Muscle of leg (tissue), 11 donors: Measurements from ENCODE around the gene CUL5. TPM values are rescaled to one million over a fixed set of nuclear protein-coding genes. Genes with fewer than 3 reads are reported as not detected.
"Not testable (repeated sequence)": the region's sequence is repeated elsewhere in the genome, so short reads cannot be mapped to it uniquely, and the experiment has no call there.

Experiments
- DNase-seq: peaks from one replicate; pipeline ENCODE4 v3.0.0; 2013
- H3K27ac ChIP-seq: one replicate; pipeline ENCODE4 v1.5.1; 2013; ENCODE audit warnings: mild to moderate bottlenecking, low read length, control low read depth
- H3K27me3 ChIP-seq: one replicate; pipeline ENCODE4 v1.6.1; 2013; ENCODE audit warnings: low read length; ENCODE audit not compliant: control insufficient read depth, insufficient read depth
- H3K36me3 ChIP-seq: one replicate; pipeline ENCODE4 v1.6.1; 2013; ENCODE audit warnings: low read length; ENCODE audit not compliant: control insufficient read depth, insufficient read depth
- H3K4me1 ChIP-seq: one replicate; pipeline ENCODE4 v1.6.1; 2013; ENCODE audit warnings: low read length; ENCODE audit not compliant: control insufficient read depth, insufficient read depth
- H3K4me3 ChIP-seq: one replicate; pipeline ENCODE4 v1.5.1; 2013; ENCODE audit warnings: low read length, control low read depth
- H3K9me3 ChIP-seq: replicated peaks from 2 replicates; pipeline ENCODE4 v1.6.1; 2013; ENCODE audit warnings: low read depth, low read length; ENCODE audit not compliant: control insufficient read depth
- WGBS: methylation state at CpG from one replicate; pipeline ENCODE4 v1.1.5; 2013; ENCODE audit warnings: missing lambda C conversion rate; ENCODE audit not compliant: insufficient coverage; 5-methylcytosine and 5-hydroxymethylcytosine counted together
- polyA plus RNA-seq, 8 donors: library from polyadenylated mRNA; unstranded; fragments of 120-200 nt; gene quantifications; one replicate each; pipeline versions ENCODE4 v1.2.1 to v1.2.3, GENCODE V29; 2013; ENCODE audit warnings: inconsistent platforms in 1 of 8, low replicate concordance in 1 of 8; ENCODE audit not compliant: insufficient read length in 8 of 8, insufficient read depth in 1 of 8
- total RNA-seq: library from RNA; stranded (reverse); fragments of 120-200 nt; gene quantifications from one replicate; pipeline ENCODE4 v1.2.4, GENCODE V29; 2013

Gene CUL5
- total and polyA plus RNA-seq, 9 donors = 17.2 to 33.8 (median 25.3) TPM

DNA sequence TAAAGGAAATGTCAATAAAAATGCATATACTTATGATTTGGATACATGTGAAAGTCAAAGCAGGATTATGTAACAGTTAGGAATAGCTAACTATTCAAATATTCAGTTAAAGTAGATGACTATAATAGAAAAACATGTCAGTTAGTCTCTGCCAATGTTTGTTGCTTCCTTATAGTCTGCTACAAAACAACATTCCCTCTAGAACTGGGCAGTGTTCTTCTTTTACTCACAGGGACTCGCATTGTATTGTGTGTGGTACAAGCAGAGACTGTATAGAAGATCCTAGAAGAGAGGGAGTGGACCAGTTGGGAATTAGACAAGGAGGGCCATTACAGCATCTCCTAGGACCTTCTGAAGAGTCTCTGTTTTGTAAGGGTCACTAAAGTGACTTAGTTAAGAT, 123.3 kb downstream of the CUL5 start:
- Histone ChIP-seq H3K9me3 (no peaks in the 10 kb centered on the region), H3K27ac (no peak overlapping the region), H3K4me1 (no peaks in the 10 kb centered on the region), H3K4me3 (no peak overlapping the region), H3K27me3 (no peaks in the 10 kb centered on the region), H3K36me3 (peaks cover 19% of the 10 kb centered on the region)
- no peak for DNase-seq
- whole genome bisulfite sequencing = no CpG with 5 or more reads among the region's 1 CpG

- not testable (repeated sequence) for H3K4me1 ChIP-seq, H3K9me3 ChIP-seq, H3K4me3 ChIP-seq, DNase-seq, H3K27ac ChIP-seq, H3K27me3 ChIP-seq
- H3K36me3 ChIP-seq = peaks cover 20% of the 10 kb centered on the region
- whole genome bisulfite sequencing = no CpG with 5 or more reads among the region's 2 CpGs
These were observed 124.4 kb downstream of the CUL5 start for GRCh38 chr11:108132993-108133538.

DNA sequence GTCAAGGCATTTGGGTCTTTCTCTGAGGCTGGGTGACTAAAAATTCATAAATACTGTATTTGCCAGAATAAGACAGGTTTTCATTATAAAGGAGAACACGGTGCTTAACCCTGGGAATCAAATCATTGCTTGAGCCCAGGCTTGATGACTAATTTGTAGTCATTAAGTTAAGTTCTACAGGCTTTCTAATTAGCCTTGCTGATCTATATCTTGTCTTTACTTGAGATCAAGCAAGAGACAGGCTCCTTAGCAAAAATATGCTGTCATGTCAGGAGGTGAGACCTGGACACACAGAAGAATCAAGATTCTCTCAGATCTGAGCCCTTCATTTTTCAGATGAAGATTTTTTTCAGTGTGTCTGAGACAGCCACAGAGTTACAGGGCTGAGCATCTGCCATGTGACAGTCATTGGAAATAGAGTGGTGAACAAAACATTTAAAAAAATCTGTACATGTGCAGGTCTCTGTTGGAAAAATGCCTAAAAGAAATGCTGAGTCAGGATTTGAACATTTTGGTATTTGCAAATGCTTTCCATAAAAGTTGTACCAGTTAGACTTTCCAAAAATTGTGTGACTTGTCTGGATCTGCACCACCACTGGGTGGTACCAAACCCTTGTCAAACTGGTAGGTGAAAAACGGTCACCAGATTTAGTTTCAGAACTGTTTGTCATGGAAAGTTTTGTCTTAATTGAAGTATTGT, 127.3 kb downstream of the CUL5 start:
- no peaks in the 10 kb centered on the region for H3K4me1 ChIP-seq
- DNase-seq = no peak
- H3K4me3 ChIP-seq = no peak overlapping the region
- WGBS = no CpG with 5 or more reads among the region's 2 CpGs
- no peaks in the 10 kb centered on the region for H3K9me3 ChIP-seq
- H3K36me3 ChIP-seq = peaks cover 27% of the 10 kb centered on the region
- no peaks in the 10 kb centered on the region for H3K27me3 ChIP-seq
- H3K27ac ChIP-seq = no peak overlapping the region

GRCh38 chr11:108137212-108137611, 128.5 kb downstream of the CUL5 start:
- 100% methylated on average over 1 of the region's 1 CpG for WGBS
- Histone ChIP-seq H3K27me3 (no peaks in the 10 kb centered on the region), H3K36me3 (peaks cover 33% of the 10 kb centered on the region), H3K9me3 (no peaks in the 10 kb centered on the region), H3K27ac (no peak overlapping the region), H3K4me1 (no peaks in the 10 kb centered on the region), H3K4me3 (no peak overlapping the region)
- DNase-seq = no peak

- peaks cover 47% of the 10 kb centered on the region for H3K36me3 ChIP-seq
- H3K9me3 ChIP-seq = no peaks in the 10 kb centered on the region
- 92% methylated on average over 7 of the region's 7 CpGs for WGBS
- H3K4me3 ChIP-seq = no peak overlapping the region
- DNase-seq = no peak
- H3K27me3 ChIP-seq = no peaks in the 10 kb centered on the region
- no peak overlapping the region for H3K27ac ChIP-seq
- no peaks in the 10 kb centered on the region for H3K4me1 ChIP-seq
These were observed 133.6 kb downstream of the CUL5 start for GRCh38 chr11:108142304-108142703.

GRCh38 chr11:108144615-108145014, 135.9 kb downstream of the CUL5 start:
- H3K27ac ChIP-seq = no peak overlapping the region
- WGBS = 80% methylated on average over 2 of the region's 3 CpGs
- H3K9me3 ChIP-seq = no peaks in the 10 kb centered on the region
- H3K27me3 ChIP-seq = no peaks in the 10 kb centered on the region
- H3K36me3 ChIP-seq = peaks cover 56% of the 10 kb centered on the region
- no peak overlapping the region for H3K4me3 ChIP-seq
- H3K4me1 ChIP-seq = no peaks in the 10 kb centered on the region
- no peak for DNase-seq

DNA sequence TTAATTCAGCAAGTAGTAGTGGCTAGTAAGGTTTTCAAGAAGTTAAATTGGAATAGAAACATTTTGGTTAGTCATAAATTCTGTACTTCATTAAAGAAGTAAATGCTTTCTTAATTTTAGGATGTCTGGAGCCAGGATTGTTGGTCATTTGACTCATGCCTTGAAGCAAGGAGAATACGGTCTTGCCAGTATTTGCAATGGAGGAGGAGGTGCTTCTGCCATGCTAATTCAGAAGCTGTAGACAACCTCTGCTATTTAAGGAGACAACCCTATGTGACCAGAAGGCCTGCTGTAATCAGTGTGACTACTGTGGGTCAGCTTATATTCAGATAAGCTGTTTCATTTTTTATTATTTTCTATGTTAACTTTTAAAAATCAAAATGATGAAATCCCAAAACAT, 138.5 kb downstream of the CUL5 start:
- no peak for DNase-seq
- H3K9me3 ChIP-seq = no peaks in the 10 kb centered on the region
- no peaks in the 10 kb centered on the region for H3K4me1 ChIP-seq
- peaks cover 60% of the 10 kb centered on the region for H3K36me3 ChIP-seq
- WGBS = 100% methylated on average over 1 of the region's 1 CpG
- H3K27me3 ChIP-seq = no peaks in the 10 kb centered on the region
- H3K27ac ChIP-seq = no peak overlapping the region
- H3K4me3 ChIP-seq = no peak overlapping the region

- Histone ChIP-seq H3K4me3 (no peak overlapping the region), H3K27me3 (no peaks in the 10 kb centered on the region), H3K27ac (no peak overlapping the region), H3K4me1 (no peaks in the 10 kb centered on the region), H3K36me3 (peaks cover 49% of the 10 kb centered on the region), H3K9me3 (no peaks in the 10 kb centered on the region)
- no peak for DNase-seq
- no CpG with 5 or more reads among the region's 3 CpGs for WGBS
These were observed 139.9 kb downstream of the CUL5 start for GRCh38 chr11:108148556-108148955.

GRCh38 chr11:108154591-108154990, 145.9 kb downstream of the CUL5 start:
- no peak for DNase-seq
- Histone ChIP-seq H3K4me1 (no peaks in the 10 kb centered on the region), H3K36me3 (peaks cover 26% of the 10 kb centered on the region), H3K4me3 (no peak overlapping the region), H3K27ac (no peak overlapping the region), H3K27me3 (no peaks in the 10 kb centered on the region), H3K9me3 (no peaks in the 10 kb centered on the region)
- no CpG with 5 or more reads among the region's 2 CpGs for WGBS
